Neutrophil (primary cell): ENCODE measurements around the gene IVNS1ABP.

ENCODE experiments used
- H3K27ac ChIP-seq: fragments of 200-600 bp; sonication (generic); 2 replicates; pipeline ENCODE4 v1.5.1; 2016; ENCODE audit warnings: mild to moderate bottlenecking, moderate library complexity
- H3K27me3 ChIP-seq: fragments of 200-600 bp; sonication (generic); 2 replicates; pipeline ENCODE4 v1.6.0; 2016; ENCODE audit warnings: mild to moderate bottlenecking
- H3K36me3 ChIP-seq: fragments of 200-600 bp; sonication (generic); 2 replicates; pipeline ENCODE4 v1.5.1; 2017
- H3K4me1 ChIP-seq, 2 experiments: fragments of 200-600 bp in 1 of 2; sonication (generic) in 1 of 2; 1 replicate in 1 of 2; 2 replicates in 1 of 2; pipeline versions ENCODE4 v1.5.1 to v1.6.1; 2013 to 2016; ENCODE audit warnings: low read depth in 1 of 2, low read length in 1 of 2, mild to moderate bottlenecking in 1 of 2, moderate library complexity in 1 of 2; ENCODE audit not compliant: control insufficient read depth in 1 of 2, insufficient read depth in 1 of 2
- H3K4me3 ChIP-seq, 2 experiments: fragments of 200-600 bp in 1 of 2; sonication (generic) in 1 of 2; 1 replicate in 1 of 2; 2 replicates in 1 of 2; pipeline ENCODE4 v1.5.1; 2013 to 2016; ENCODE audit warnings: low read depth in 1 of 2, low read length in 1 of 2, mild to moderate bottlenecking in 1 of 2, moderate library complexity in 1 of 2
- H3K9me3 ChIP-seq: fragments of 200-600 bp; sonication (generic); 2 replicates; pipeline ENCODE4 v1.5.1; 2016
- TF ChIP-seq, protein P1 (sequence below): fragments of 200-600 bp; sonication (generic); IDR thresholded peaks from 2 replicates; pipeline ENCODE4 v1.5.1; 2016; ENCODE audit warnings: antibody characterized with exemption

The IVNS1ABP gene

DNA sequence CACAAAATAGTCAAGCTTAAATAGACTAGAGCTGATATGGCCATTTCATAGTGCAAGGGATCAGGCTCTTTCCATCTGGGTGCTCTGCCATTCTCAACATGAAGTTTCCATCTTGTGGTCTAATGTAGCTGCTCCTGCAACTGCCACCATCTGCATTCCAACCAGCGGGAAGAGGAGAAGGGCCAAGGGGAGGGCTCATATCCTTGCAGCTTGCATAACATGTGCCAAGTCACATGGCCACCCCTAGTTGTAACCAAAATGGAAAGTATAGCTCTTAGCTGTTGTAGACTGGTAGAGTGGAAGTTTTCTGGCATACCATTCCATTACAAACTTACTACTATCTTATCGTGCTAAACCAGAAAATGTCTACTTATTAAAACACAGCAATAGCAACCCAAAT is 38.9 kb upstream of the IVNS1ABP start:
- no peaks in the 10 kb centered on the region for H3K36me3 ChIP-seq
- no peak overlapping the region for H3K4me3 ChIP-seq
- H3K9me3 ChIP-seq = no peaks in the 10 kb centered on the region
- H3K27ac ChIP-seq = no peak overlapping the region
- no peaks in the 10 kb centered on the region for H3K4me1 ChIP-seq
- TF ChIP-seq, protein P1, sequence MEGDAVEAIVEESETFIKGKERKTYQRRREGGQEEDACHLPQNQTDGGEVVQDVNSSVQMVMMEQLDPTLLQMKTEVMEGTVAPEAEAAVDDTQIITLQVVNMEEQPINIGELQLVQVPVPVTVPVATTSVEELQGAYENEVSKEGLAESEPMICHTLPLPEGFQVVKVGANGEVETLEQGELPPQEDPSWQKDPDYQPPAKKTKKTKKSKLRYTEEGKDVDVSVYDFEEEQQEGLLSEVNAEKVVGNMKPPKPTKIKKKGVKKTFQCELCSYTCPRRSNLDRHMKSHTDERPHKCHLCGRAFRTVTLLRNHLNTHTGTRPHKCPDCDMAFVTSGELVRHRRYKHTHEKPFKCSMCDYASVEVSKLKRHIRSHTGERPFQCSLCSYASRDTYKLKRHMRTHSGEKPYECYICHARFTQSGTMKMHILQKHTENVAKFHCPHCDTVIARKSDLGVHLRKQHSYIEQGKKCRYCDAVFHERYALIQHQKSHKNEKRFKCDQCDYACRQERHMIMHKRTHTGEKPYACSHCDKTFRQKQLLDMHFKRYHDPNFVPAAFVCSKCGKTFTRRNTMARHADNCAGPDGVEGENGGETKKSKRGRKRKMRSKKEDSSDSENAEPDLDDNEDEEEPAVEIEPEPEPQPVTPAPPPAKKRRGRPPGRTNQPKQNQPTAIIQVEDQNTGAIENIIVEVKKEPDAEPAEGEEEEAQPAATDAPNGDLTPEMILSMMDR = no peak
- no peaks in the 10 kb centered on the region for H3K27me3 ChIP-seq

DNA sequence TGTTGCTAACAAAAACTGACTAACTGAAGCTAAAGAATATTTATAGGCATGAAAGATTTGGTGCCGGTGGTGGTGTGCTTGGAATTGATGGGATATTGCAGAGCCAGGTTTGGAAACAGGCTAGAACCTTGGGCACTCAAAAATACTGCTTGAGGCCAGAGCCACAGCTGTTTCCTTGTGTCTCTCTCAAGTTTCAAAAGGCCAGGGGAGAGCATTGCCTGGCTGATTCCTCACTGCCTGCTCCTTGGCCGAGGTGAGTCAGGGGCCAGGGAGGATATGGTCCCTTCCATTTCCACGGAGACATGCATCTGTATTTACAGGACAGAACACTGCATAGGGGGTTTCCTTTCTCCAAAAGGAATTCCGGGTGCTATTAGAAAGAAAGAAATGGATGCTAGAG is 36.1 kb upstream of the IVNS1ABP start:
- H3K4me1 ChIP-seq = no peaks in the 10 kb centered on the region
- no peak overlapping the region for H3K27ac ChIP-seq
- no peaks in the 10 kb centered on the region for H3K27me3 ChIP-seq
- no peak overlapping the region for H3K4me3 ChIP-seq
- TF ChIP-seq, protein P1 = no peak
- H3K9me3 ChIP-seq = no peaks in the 10 kb centered on the region
- no peaks in the 10 kb centered on the region for H3K36me3 ChIP-seq

DNA sequence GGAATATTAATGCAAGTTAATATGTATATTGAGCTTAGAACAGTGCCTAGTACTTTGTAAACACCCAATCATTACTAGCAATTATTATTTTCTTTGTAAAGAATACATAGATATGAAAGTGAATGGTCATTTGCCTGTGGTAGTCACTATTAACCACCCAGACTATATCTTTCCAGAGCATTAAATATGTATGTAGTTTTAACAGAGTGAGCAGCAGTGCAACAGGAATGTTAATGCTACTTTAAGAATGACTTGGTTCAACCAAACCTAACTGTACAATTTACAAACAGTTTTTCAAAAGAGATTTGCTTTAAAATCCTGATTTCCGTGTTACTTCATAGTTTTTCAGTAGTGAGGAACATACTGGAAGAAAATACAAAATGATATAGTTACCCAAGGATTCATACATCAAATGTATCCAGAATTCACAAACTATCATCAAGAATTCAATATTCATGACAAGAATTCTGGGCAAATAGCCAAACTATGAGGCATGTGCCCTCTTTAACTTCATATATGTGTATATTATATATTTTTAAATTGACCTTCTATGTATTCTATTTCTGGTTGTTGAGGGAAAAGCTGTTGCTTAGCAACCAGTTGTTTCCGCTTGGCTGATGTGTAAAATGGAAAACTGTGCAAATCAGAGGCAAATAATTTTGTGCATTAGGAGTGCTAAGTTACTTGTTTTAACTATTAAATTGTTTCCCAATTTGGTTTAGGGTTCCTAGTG is 34.9 kb upstream of the IVNS1ABP start:
- TF ChIP-seq, protein P1 = no peak
- no peaks in the 10 kb centered on the region for H3K9me3 ChIP-seq
- no peaks in the 10 kb centered on the region for H3K36me3 ChIP-seq

DNA sequence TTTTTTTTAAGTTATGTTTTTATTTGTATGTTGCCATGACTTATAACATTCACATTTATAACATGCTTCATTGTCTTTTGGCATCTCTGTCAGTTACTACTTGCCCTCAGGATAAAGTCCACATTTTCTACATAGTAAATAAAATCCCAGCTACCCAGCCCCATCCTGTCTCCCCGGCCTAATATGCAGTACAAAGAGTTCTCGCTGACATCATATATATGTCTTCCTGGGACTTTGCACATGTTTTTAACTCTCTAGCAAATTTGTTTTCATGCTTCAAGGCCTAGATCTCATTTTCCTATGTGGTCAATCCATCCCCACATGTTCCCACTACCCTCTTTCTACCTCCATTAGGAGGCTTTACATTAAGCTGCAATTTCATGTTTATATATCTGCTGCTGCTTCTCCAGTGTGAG is 33.0 kb upstream of the IVNS1ABP start:
- TF ChIP-seq, protein P1 = no peak
- Histone ChIP-seq H3K36me3 (no peaks in the 10 kb centered on the region), H3K9me3 (no peaks in the 10 kb centered on the region), H3K4me3 (no peak overlapping the region), H3K27ac (no peak overlapping the region), H3K27me3 (no peaks in the 10 kb centered on the region), H3K4me1 (peaks cover 20 to 24% of the 10 kb centered on the region in 2 experiments)

More for the DNA sequence above, 34.9 kb upstream of the IVNS1ABP start:
- Histone ChIP-seq H3K27ac (no peak overlapping the region), H3K4me3 (no peak overlapping the region), H3K27me3 (no peaks in the 10 kb centered on the region), H3K4me1 (peaks cover 4 to 5% of the 10 kb centered on the region in 2 experiments)

DNA sequence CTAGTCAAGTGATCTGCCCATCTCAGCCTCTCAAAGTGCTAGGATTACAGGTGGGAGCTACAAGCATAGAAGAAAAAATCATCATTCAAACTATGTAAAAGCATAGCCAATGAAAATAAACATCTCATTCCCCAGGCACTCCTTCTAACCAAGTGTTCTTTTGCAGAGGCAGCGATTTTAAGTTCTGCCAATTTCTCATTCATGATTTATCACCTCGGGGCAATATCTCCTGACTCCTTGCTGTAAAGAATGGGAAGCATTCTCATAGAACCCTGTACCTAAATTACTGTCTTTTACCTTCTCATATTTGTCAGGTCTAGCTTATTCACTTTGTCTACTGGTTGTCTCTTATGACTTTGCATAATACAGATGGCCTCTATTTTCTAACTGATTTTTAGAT is 32.5 kb upstream of the IVNS1ABP start:
- Histone ChIP-seq H3K9me3 (no peaks in the 10 kb centered on the region), H3K27ac (no peak overlapping the region), H3K36me3 (no peaks in the 10 kb centered on the region), H3K27me3 (no peaks in the 10 kb centered on the region), H3K4me3 (no peak overlapping the region), H3K4me1 (peaks cover 20 to 24% of the 10 kb centered on the region in 2 experiments)
- TF ChIP-seq, protein P1 = no peak
